ENCODE measurements around the gene MPP1. TPM values are rescaled to one million over a fixed set of nuclear protein-coding genes. Genes with fewer than 3 reads are reported as not detected.

The MPP1 gene
- total RNA-seq, 1 donor from 2014 or later = 1.1 TPM

DNA sequence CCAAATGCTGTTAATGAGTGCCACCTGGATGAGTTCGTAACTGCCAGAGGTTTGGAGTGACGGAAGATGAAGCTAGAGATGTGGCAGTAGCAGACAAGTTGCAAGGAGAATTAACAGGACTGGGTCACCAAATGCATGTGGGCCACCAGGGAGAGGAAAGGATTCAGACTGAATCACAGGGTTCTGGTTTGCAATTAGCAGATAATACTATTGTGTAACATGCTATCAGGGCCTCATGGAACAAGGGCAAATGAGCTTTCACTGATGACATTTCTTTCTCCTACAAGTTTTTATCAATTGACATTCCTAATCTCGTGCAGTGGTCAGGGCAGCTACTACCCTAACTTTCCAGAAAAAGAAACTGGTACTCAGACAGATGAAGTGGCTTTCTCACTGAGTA lies 75.8 kb downstream of the MPP1 start:
- no peak for FAIRE-seq
- TF ChIP-seq, protein P1, sequence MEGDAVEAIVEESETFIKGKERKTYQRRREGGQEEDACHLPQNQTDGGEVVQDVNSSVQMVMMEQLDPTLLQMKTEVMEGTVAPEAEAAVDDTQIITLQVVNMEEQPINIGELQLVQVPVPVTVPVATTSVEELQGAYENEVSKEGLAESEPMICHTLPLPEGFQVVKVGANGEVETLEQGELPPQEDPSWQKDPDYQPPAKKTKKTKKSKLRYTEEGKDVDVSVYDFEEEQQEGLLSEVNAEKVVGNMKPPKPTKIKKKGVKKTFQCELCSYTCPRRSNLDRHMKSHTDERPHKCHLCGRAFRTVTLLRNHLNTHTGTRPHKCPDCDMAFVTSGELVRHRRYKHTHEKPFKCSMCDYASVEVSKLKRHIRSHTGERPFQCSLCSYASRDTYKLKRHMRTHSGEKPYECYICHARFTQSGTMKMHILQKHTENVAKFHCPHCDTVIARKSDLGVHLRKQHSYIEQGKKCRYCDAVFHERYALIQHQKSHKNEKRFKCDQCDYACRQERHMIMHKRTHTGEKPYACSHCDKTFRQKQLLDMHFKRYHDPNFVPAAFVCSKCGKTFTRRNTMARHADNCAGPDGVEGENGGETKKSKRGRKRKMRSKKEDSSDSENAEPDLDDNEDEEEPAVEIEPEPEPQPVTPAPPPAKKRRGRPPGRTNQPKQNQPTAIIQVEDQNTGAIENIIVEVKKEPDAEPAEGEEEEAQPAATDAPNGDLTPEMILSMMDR (IDR thresholded peaks at IDR 0.05; ENCODE audit: insufficient read depth, low read length, severe bottlenecking) = no peak
- Histone ChIP-seq H3K27me3 (ENCODE audit: control insufficient read depth, insufficient read depth, low read length) (no peaks in the 10 kb centered on the region), H3K4me3 (ENCODE audit: low read depth, low read length) (no peak overlapping the region), H3K36me3 (ENCODE audit: control insufficient read depth, insufficient read depth, low read length) (no peaks in the 10 kb centered on the region)
- no peak for DNase-seq (ENCODE audit: low read depth)

Other genes starting within 250 kb of the MPP1 start
- not detected in 2 replicates for gene CTAG1A, start 220.4 kb downstream of the MPP1 start, total RNA-seq
- gene CTAG1B, start 186.2 kb downstream of the MPP1 start, total RNA-seq = not detected in 2 replicates
- gene CTAG2, start 151.9 kb downstream of the MPP1 start, total RNA-seq = not detected in 2 replicates
- under 0.01 and 0.13 TPM in 2 replicates for gene GAB3, start 54.4 kb downstream of the MPP1 start, total RNA-seq
- gene DKC1, start 42.6 kb downstream of the MPP1 start, total RNA-seq = 62.1 and 91.1 TPM in 2 replicates
- not detected in 2 replicates for gene SMIM9, start 29.2 kb upstream of the MPP1 start, total RNA-seq
- gene F8A1, start 80.9 kb upstream of the MPP1 start, total RNA-seq = 0.64 and 0.79 TPM in 2 replicates
- gene F8, start 217.2 kb upstream of the MPP1 start, total RNA-seq = 0.26 and 0.64 TPM in 2 replicates
- gene FUNDC2, start 221.4 kb upstream of the MPP1 start, total RNA-seq = 36.1 and 50.8 TPM in 2 replicates

All from bronchial epithelial cell (primary cell).